HepG2 (cell line): ENCODE measurements around the gene DGAT2. TPM values are rescaled to one million over a fixed set of nuclear protein-coding genes. Genes with fewer than 3 reads are reported as not detected.
A peak's percentile ranks its signal among the peaks of the same experiment; 100 is the strongest.

Source experiments
- BCL6 ChIP-seq: IDR thresholded peaks from 2 replicates; pipeline ENCODE4 v1.6.1; 2016; ENCODE audit warnings: missing genetic modification reagents, missing compliant biosample characterization
- FOXK2 ChIP-seq: fragments of 450-650 bp; IDR thresholded peaks from 2 replicates; pipeline ENCODE4 v1.6.1; 2016
- NFAT5 ChIP-seq: sonication (generic); formaldehyde crosslinking; IDR thresholded peaks from 2 replicates; pipeline ENCODE4 v1.4.0; 2020; ENCODE audit warnings: missing genetic modification reagents
- PBX3 ChIP-seq: sonication (generic); formaldehyde crosslinking; IDR thresholded peaks from 2 replicates; pipeline ENCODE4 v1.8.1; 2023; ENCODE audit warnings: missing genetic modification reagents, inconsistent platforms, borderline replicate concordance
- SMARCC2 ChIP-seq: fragments of 450-650 bp; IDR thresholded peaks from 2 replicates; pipeline ENCODE4 v1.6.1; 2017; ENCODE audit warnings: antibody characterized with exemption, mild to moderate bottlenecking
- TAF15 ChIP-seq: fragments of 200-400 bp; formaldehyde crosslinking; IDR thresholded peaks from one replicate; pipeline ENCODE4 v1.6.1; 2018; ENCODE audit warnings: mild to moderate bottlenecking, low read depth, low read length; ENCODE audit not compliant: poor library complexity, severe bottlenecking
- ZBTB10 ChIP-seq: sonication (generic); formaldehyde crosslinking; IDR thresholded peaks from 2 replicates; pipeline ENCODE4 v1.4.0; 2020; ENCODE audit warnings: missing genetic modification reagents, borderline replicate concordance
- ZFP36L1 ChIP-seq: sonication (generic); formaldehyde crosslinking; IDR thresholded peaks from 2 replicates; pipeline ENCODE4 v1.8.0; 2022; ENCODE audit warnings: mild to moderate bottlenecking, missing genetic modification reagents, moderate library complexity
- ZNF121 ChIP-seq: sonication (generic); formaldehyde crosslinking; IDR thresholded peaks from 2 replicates; pipeline ENCODE4 v1.5.0; 2020; ENCODE audit warnings: mild to moderate bottlenecking, missing genetic modification reagents
- ZNF17 ChIP-seq: sonication (generic); formaldehyde crosslinking; IDR thresholded peaks from 2 replicates; pipeline ENCODE4 v1.5.0; 2020; ENCODE audit warnings: mild to moderate bottlenecking, missing genetic modification reagents
- ZNF207 ChIP-seq: fragments of 450-650 bp; IDR thresholded peaks from 2 replicates; pipeline ENCODE4 v1.6.1; 2016; ENCODE audit warnings: antibody characterized with exemption, borderline replicate concordance
- ZNF619 ChIP-seq: sonication (generic); formaldehyde crosslinking; IDR thresholded peaks from 2 replicates; pipeline ENCODE4 v1.4.0; 2020; ENCODE audit warnings: mild to moderate bottlenecking, missing genetic modification reagents
- polyA plus RNA-seq, 8 experiments: library from polyadenylated mRNA; depleted of rRNA in 3 of 8; stranded (reverse) in 7 of 8; unstranded in 1 of 8; fragments of >200 nt; fragmentation: Illumina TruSeq in 4 of 8; extraction: Trizol in 4 of 8; gene quantifications; 2 replicates each; pipeline versions ENCODE4 v1.2.1 to v1.2.3, GENCODE V29; 2011 to 2016; ENCODE audit warnings: low read depth in 4 of 8, missing spikeins in 1 of 8, mixed read lengths in 1 of 8; ENCODE audit not compliant: insufficient read depth in 1 of 8
- total RNA-seq, 5 experiments: library from RNA; depleted of rRNA; stranded (reverse); fragments of >200 nt; fragmentation: Illumina TruSeq; extraction: Trizol; gene quantifications; 2 replicates each; pipeline ENCODE4 v1.2.3, GENCODE V29; 2016; ENCODE audit warnings: low read depth in 1 of 5
- TF ChIP-seq, protein P1 (sequence below): sonication (generic); formaldehyde crosslinking; IDR thresholded peaks from 2 replicates; pipeline ENCODE4 v1.5.0; 2020; ENCODE audit warnings: missing genetic modification reagents
- TF ChIP-seq, protein P2 (sequence below): sonication (generic); formaldehyde crosslinking; IDR thresholded peaks from 2 replicates; pipeline ENCODE4 v1.5.0; 2020; ENCODE audit warnings: mild to moderate bottlenecking, missing genetic modification reagents
- TF ChIP-seq, protein P3 (sequence below): sonication (generic); formaldehyde crosslinking; conservative IDR thresholded peaks from 2 replicates; pipeline ENCODE4 v1.8.0; 2022; ENCODE audit warnings: missing genetic modification reagents

DGAT2 gene
- total and polyA plus RNA-seq, 2 of the 13 experiments (the other 11 are each of a cell fraction or from before 2014, with no cell fraction given), result 39.0 to 65.6 TPM

- TF ChIP-seq, protein P1, sequence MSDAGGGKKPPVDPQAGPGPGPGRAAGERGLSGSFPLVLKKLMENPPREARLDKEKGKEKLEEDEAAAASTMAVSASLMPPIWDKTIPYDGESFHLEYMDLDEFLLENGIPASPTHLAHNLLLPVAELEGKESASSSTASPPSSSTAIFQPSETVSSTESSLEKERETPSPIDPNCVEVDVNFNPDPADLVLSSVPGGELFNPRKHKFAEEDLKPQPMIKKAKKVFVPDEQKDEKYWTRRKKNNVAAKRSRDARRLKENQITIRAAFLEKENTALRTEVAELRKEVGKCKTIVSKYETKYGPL (CRISPR knock-in tag), result peak; percentile 89
- TF ChIP-seq, protein P2, sequence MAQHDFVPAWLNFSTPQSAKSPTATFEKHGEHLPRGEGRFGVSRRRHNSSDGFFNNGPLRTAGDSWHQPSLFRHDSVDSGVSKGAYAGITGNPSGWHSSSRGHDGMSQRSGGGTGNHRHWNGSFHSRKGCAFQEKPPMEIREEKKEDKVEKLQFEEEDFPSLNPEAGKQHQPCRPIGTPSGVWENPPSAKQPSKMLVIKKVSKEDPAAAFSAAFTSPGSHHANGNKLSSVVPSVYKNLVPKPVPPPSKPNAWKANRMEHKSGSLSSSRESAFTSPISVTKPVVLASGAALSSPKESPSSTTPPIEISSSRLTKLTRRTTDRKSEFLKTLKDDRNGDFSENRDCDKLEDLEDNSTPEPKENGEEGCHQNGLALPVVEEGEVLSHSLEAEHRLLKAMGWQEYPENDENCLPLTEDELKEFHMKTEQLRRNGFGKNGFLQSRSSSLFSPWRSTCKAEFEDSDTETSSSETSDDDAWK (CRISPR knock-in tag), result no peak
- TF ChIP-seq ZNF207, result no peak
- peak; percentile 81; the same call in 1 of the 2 replicates for TF ChIP-seq PBX3 (CRISPR knock-in tag)
- TF ChIP-seq ZBTB10 (CRISPR knock-in tag), result peak; percentile 87
- peak; percentile 92 for TF ChIP-seq ZNF17
- TF ChIP-seq ZNF121, result peak; percentile 21; the same call in 1 of the 2 replicates
- peak; percentile 92 for TF ChIP-seq NFAT5 (CRISPR knock-in tag)
- peak; percentile 98 for TF ChIP-seq FOXK2
- TF ChIP-seq ZFP36L1 (CRISPR knock-in tag), result no peak
- peak; percentile 55 for TF ChIP-seq TAF15
- no peak for TF ChIP-seq SMARCC2
- TF ChIP-seq, protein P3, sequence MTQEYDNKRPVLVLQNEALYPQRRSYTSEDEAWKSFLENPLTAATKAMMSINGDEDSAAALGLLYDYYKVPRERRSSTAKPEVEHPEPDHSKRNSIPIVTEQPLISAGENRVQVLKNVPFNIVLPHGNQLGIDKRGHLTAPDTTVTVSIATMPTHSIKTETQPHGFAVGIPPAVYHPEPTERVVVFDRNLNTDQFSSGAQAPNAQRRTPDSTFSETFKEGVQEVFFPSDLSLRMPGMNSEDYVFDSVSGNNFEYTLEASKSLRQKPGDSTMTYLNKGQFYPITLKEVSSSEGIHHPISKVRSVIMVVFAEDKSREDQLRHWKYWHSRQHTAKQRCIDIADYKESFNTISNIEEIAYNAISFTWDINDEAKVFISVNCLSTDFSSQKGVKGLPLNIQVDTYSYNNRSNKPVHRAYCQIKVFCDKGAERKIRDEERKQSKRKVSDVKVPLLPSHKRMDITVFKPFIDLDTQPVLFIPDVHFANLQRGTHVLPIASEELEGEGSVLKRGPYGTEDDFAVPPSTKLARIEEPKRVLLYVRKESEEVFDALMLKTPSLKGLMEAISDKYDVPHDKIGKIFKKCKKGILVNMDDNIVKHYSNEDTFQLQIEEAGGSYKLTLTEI (CRISPR knock-in tag), result no peak
- TF ChIP-seq ZNF619 (CRISPR knock-in tag), result no peak
- 0 out of 2 replicates have a peak, but pooled peaks have one; percentile 9 for TF ChIP-seq BCL6 (CRISPR knock-in tag)
Measured at GRCh38 chr11:75768112-75768908, at the start of gene DGAT2 (continued).
